Erythroblast (primary cell): ENCODE results near the gene ZFP36L1.

Experiments used
- GATA1 ChIP-seq: IDR thresholded peaks from 2 replicates; pipeline ENCODE4 v1.6.1; 2011; ENCODE audit warnings: low read depth, mild to moderate bottlenecking, control low read depth, low read length, moderate library complexity
- POLR2A ChIP-seq: IDR thresholded peaks from 2 replicates; pipeline ENCODE4 v1.6.1; 2011; ENCODE audit warnings: mild to moderate bottlenecking, low read length

GRCh38 chr14:68805414-68805813 is 12.5 kb upstream of the ZFP36L1 start:
- TF ChIP-seq POLR2A (no peak), GATA1 (no peak)
